Endothelial cell of umbilical vein (primary cell): ENCODE data around the gene OR3A3. TPM values are rescaled to one million over a fixed set of nuclear protein-coding genes. Genes with fewer than 3 reads are reported as not detected.

Source experiments
- BruUV-seq: library from RNA; stranded (reverse); fragments of 400-500 nt; replicated peaks from 2 replicates; lab custom pipeline; 2021; lab: Mats Ljungman, UMichigan
- CTCF ChIA-PET: fragments of 300-600, 350-600 bp; sonication (Branson Sonifier 250); formaldehyde crosslinking; loops from one replicate; lab custom pipeline; 2021; ENCODE audit warnings: antibody characterized with exemption, inconsistent platforms; lab: Charles Lee
- POLR2A ChIA-PET: fragments of 300-600, 350-600 bp; sonication (Branson Sonifier 250); formaldehyde crosslinking; loops from one replicate; lab custom pipeline; 2021; ENCODE audit warnings: antibody characterized with exemption, inconsistent platforms; lab: Charles Lee
- DNase-seq: peaks from one replicate; pipeline ENCODE4 v3.0.0-alpha.2; 2011; ENCODE audit warnings: low read depth, low spot score
- FAIRE-seq: peaks from 2 replicates; lab custom pipeline; 2011; peaks lifted over from hg19 to GRCh38; lab: Jason Lieb, UNC
- H2AFZ ChIP-seq: 2 replicates; pipeline ENCODE4 v1.6.0; 2012; ENCODE audit warnings: low read depth, low read length, control low read depth, inconsistent platforms
- H3K27ac ChIP-seq: 2 replicates; pipeline ENCODE4 v1.5.1; 2011; ENCODE audit warnings: low read depth, mild to moderate bottlenecking, control low read depth, low read length, moderate library complexity; ENCODE audit not compliant: insufficient read depth
- H3K27me3 ChIP-seq, 2 experiments: 2 replicates each; pipeline versions ENCODE4 v1.6.0 to v1.6.1; 2011; ENCODE audit warnings: low read length in 2 of 2, mixed read lengths in 1 of 2; ENCODE audit not compliant: control insufficient read depth in 2 of 2, insufficient read depth in 2 of 2
- H3K36me3 ChIP-seq, 2 experiments: 2 replicates in 1 of 2; 3 replicates in 1 of 2; pipeline ENCODE4 v1.5.1; 2011; ENCODE audit warnings: low read length in 2 of 2, mild to moderate bottlenecking in 1 of 2, moderate library complexity in 1 of 2; ENCODE audit not compliant: control insufficient read depth in 2 of 2, insufficient read depth in 2 of 2; ENCODE audit errors: extremely low read depth in 1 of 2
- H3K4me1 ChIP-seq: 3 replicates; pipeline ENCODE4 v1.5.1; 2011; ENCODE audit warnings: mild to moderate bottlenecking, low read length; ENCODE audit not compliant: control insufficient read depth, insufficient read depth; ENCODE audit errors: extremely low read depth
- H3K4me2 ChIP-seq: 2 replicates; pipeline ENCODE4 v1.6.1; 2011; ENCODE audit warnings: low read length, control low read depth, mixed read lengths; ENCODE audit not compliant: insufficient read depth
- H3K4me3 ChIP-seq, 3 experiments: fragments of 200-600 bp in 1 of 3; sonication (generic), shearing (Covaris generic) in 1 of 3; replicated peaks in 1 of 3; 2 replicates each; pipeline ENCODE4 v1.5.1; 2011 to 2016; ENCODE audit warnings: control low read depth in 3 of 3, low read length in 3 of 3, mild to moderate bottlenecking in 2 of 3, inconsistent platforms in 1 of 3, low read depth in 1 of 3, moderate library complexity in 1 of 3; ENCODE audit not compliant: insufficient read depth in 1 of 3
- H3K79me2 ChIP-seq: 2 replicates; pipeline ENCODE4 v1.6.0; 2012; ENCODE audit warnings: low read length, inconsistent platforms; ENCODE audit not compliant: control insufficient read depth, insufficient read depth
- H3K9ac ChIP-seq: replicated peaks from 2 replicates; pipeline ENCODE3; 2011; ENCODE audit warnings: low read length, control low read depth; ENCODE audit not compliant: insufficient read depth; ENCODE audit errors: extremely low read depth
- H3K9me1 ChIP-seq: replicated peaks from 3 replicates; pipeline ENCODE4 v1.6.0; 2011; ENCODE audit warnings: mild to moderate bottlenecking, low read length; ENCODE audit not compliant: control insufficient read depth, insufficient read depth; ENCODE audit errors: extremely low read depth
- H3K9me3 ChIP-seq: replicated peaks from 2 replicates; pipeline ENCODE4 v1.5.1; 2012; ENCODE audit warnings: low read length, inconsistent platforms; ENCODE audit not compliant: control insufficient read depth, insufficient read depth
- H4K20me1 ChIP-seq: replicated peaks from 2 replicates; pipeline ENCODE3; 2011; ENCODE audit warnings: mild to moderate bottlenecking, low read length; ENCODE audit not compliant: control insufficient read depth, insufficient read depth; ENCODE audit errors: extremely low read depth
- EZH2 ChIP-seq: IDR thresholded peaks from 2 replicates; pipeline ENCODE4 v1.6.1; 2012; ENCODE audit warnings: borderline replicate concordance, low read depth, mild to moderate bottlenecking, moderate library complexity, low read length, inconsistent platforms; ENCODE audit not compliant: severe bottlenecking
- FOS ChIP-seq: IDR thresholded peaks from 2 replicates; pipeline ENCODE4 v1.6.1; 2011; ENCODE audit warnings: mild to moderate bottlenecking, low read length, moderate library complexity, borderline replicate concordance; ENCODE audit not compliant: insufficient read depth
- GATA2 ChIP-seq: IDR thresholded peaks from 2 replicates; pipeline ENCODE4 v1.7.0; 2011; ENCODE audit warnings: low read depth, mild to moderate bottlenecking, moderate library complexity, mixed read lengths, low read length; ENCODE audit not compliant: insufficient read length, insufficient read depth
- JUN ChIP-seq: IDR thresholded peaks from 2 replicates; pipeline ENCODE4 v1.6.1; 2011; ENCODE audit warnings: borderline replicate concordance, low read depth; ENCODE audit not compliant: insufficient read length, insufficient read depth
- MYC ChIP-seq: IDR thresholded peaks from one replicate; pipeline ENCODE4 v1.6.1; 2011; ENCODE audit warnings: mild to moderate bottlenecking, low read depth, low read length
- POLR2A ChIP-seq: IDR thresholded peaks from 2 replicates; pipeline ENCODE4 v1.6.1; 2012; ENCODE audit warnings: low read depth, mild to moderate bottlenecking, control low read depth, low read length
- POLR2AphosphoS5 ChIP-seq: IDR thresholded peaks from 2 replicates; pipeline ENCODE4 v1.6.1; 2012; ENCODE audit warnings: low read depth, mild to moderate bottlenecking, control low read depth, low read length, moderate library complexity; ENCODE audit not compliant: insufficient read depth
- dilution Hi-C: fragments of 300-500 bp; cut with MboI; formaldehyde crosslinking; loops from one replicate; pipeline ENCODE4 v1.15.0; 2019; ENCODE audit warnings: low sequenced_read_pairs; ENCODE audit not compliant: extremely low pct_ligation_motif_present
- intact Hi-C: fragments of 100-400 bp; cut with micrococcal nuclease; formaldehyde crosslinking; loops from one replicate; pipeline ENCODE4 v1.10.0; 2022
- polyA plus RNA-seq, 4 experiments: library from polyadenylated mRNA; depleted of rRNA in 3 of 4; stranded (reverse) in 3 of 4; unstranded in 1 of 4; fragments of >200 nt; gene quantifications; 2 replicates each; pipeline versions ENCODE4 v1.2.1 to v1.2.3, GENCODE V29; 2011 to 2012; ENCODE audit warnings: missing spikeins in 1 of 4
- total RNA-seq: library from RNA; stranded (reverse); gene quantifications from 2 replicates; pipeline ENCODE4 v1.2.3, GENCODE V29; 2021
- TF ChIP-seq, protein P1 (sequence below), 2 donors: IDR thresholded peaks; 1 replicate in 1 of 2; 2 replicates in 1 of 2; pipeline ENCODE4 v1.5.1; 2011; ENCODE audit warnings: low read length in 2 of 2, mild to moderate bottlenecking in 2 of 2, moderate library complexity in 2 of 2, control low read depth in 1 of 2, inconsistent platforms in 1 of 2, low read depth in 1 of 2; ENCODE audit not compliant: insufficient read depth in 1 of 2; ENCODE audit errors: extremely low read depth in 1 of 2
- TF ChIP-seq, protein P2 (sequence below): IDR thresholded peaks from 2 replicates; pipeline ENCODE4 v1.6.1; 2011; ENCODE audit not compliant: insufficient read depth, insufficient read length

Gene OR3A3
- total and polyA plus RNA-seq, 2 donors (not counting 3 experiments of a cell fraction or from before 2014, with no cell fraction given): not detected

DNA sequence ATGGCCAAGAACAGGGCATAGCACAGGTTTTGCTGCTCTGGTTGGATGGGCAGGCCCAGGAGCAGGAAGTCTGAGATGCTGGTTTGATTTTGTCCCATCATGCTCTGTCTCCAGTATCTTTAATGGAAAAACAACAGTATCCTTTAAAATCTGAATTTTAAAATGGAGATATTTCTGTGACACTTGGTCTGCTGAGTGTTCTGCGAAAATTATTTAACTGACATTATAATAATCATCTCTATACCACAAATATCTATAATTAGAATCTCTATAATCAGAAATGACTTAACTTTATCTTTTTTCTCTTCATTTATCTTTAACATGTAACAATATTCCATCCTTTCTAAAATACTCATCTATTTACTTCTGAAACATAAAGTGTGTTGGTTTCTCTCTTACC lies 12.9 kb upstream of the OR3A3 start, which contains the start of gene OR1E1:
Gene OR1E1 (minus strand): TSS at position 101 of the 400 bp plus-strand sequence. CDS start 0 bp downstream, at position 101.
- Histone ChIP-seq H3K4me1 (no peaks in the 10 kb centered on the region), H3K4me3 (no peak within 1 kb of the TSS), H3K9me3 (no peaks in the 10 kb centered on the region), H3K9me1 (no peaks in the 10 kb centered on the region), H3K27me3 (no peaks in the 10 kb centered on the region), H4K20me1 (no peaks in the 10 kb centered on the region), H3K27ac (no peak within 1 kb of the TSS), H3K36me3 (no peaks in the 10 kb centered on the region), H3K79me2 (no peaks in the 10 kb centered on the region), H3K4me2 (no peak within 1 kb of the TSS), H3K9ac (no peak within 1 kb of the TSS), H2AFZ (no peak within 1 kb of the TSS)
- intact Hi-C loops (no loop called here), dilution Hi-C loops (no loop called here)
- CTCF ChIA-PET: no interaction called here
- DNase-seq (no peak), FAIRE-seq (no peak)
- no peak for TF ChIP-seq FOS
- TF ChIP-seq, protein P1, sequence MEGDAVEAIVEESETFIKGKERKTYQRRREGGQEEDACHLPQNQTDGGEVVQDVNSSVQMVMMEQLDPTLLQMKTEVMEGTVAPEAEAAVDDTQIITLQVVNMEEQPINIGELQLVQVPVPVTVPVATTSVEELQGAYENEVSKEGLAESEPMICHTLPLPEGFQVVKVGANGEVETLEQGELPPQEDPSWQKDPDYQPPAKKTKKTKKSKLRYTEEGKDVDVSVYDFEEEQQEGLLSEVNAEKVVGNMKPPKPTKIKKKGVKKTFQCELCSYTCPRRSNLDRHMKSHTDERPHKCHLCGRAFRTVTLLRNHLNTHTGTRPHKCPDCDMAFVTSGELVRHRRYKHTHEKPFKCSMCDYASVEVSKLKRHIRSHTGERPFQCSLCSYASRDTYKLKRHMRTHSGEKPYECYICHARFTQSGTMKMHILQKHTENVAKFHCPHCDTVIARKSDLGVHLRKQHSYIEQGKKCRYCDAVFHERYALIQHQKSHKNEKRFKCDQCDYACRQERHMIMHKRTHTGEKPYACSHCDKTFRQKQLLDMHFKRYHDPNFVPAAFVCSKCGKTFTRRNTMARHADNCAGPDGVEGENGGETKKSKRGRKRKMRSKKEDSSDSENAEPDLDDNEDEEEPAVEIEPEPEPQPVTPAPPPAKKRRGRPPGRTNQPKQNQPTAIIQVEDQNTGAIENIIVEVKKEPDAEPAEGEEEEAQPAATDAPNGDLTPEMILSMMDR (IDR thresholded peaks at IDR 0.05; ENCODE audit: extremely low read depth in 1 of 2, insufficient read depth in 1 of 2, low read depth in 1 of 2, low read length in 2 of 2): no peak
- no peak for TF ChIP-seq POLR2A
- no peak for TF ChIP-seq POLR2AphosphoS5
- TF ChIP-seq EZH2: no peak
- TF ChIP-seq MYC: no peak
- no peak for TF ChIP-seq GATA2
- TF ChIP-seq JUN: no peak
- TF ChIP-seq, protein P2, sequence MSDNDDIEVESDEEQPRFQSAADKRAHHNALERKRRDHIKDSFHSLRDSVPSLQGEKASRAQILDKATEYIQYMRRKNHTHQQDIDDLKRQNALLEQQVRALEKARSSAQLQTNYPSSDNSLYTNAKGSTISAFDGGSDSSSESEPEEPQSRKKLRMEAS: no peak
- POLR2A ChIA-PET: no interaction called here
- no TSS peak for BruUV-seq
